OCI-LY3 (cell line): Measurements from ENCODE around the gene ZNF587B.
A peak's percentile ranks its signal among the peaks of the same experiment; 100 is the strongest.

ENCODE experiments used
- CTCF ChIP-seq: fragments of 200-600, 300-600 bp; sonication (generic); IDR thresholded peaks from 2 replicates; pipeline ENCODE4 v1.5.1; 2014; ENCODE audit warnings: antibody characterized with exemption, low read length, low read depth
- EZH2phosphoT487 ChIP-seq: fragments of 200-600 bp; shearing (Covaris generic); IDR thresholded peaks from 2 replicates; pipeline ENCODE4 v1.6.1; 2018; ENCODE audit warnings: antibody characterized with exemption, mixed run types, low read depth

GRCh38 chr19:57819475-57820148 lies 10.5 kb upstream of the ZNF587B start:
- TF ChIP-seq CTCF: peak; percentile 33
- TF ChIP-seq EZH2phosphoT487: no peak
